ENCODE results near the gene UNG.
"Not testable (repeated sequence)": the region's sequence is repeated elsewhere in the genome, so short reads cannot be mapped to it uniquely, and the experiment has no call there.

Gene UNG

GRCh38 chr12:109124878-109125648, 27.7 kb downstream of the UNG start:
- no peak overlapping the region for H3K27ac Mint-ChIP-seq
- H3K9me3 Mint-ChIP-seq: no peaks in the 10 kb centered on the region
- no peaks in the 10 kb centered on the region for H3K27me3 Mint-ChIP-seq
- no peak overlapping the region for H3K4me3 Mint-ChIP-seq
- no peaks in the 10 kb centered on the region for H3K36me3 Mint-ChIP-seq (ENCODE audit: low read depth)
- H3K4me1 Mint-ChIP-seq (ENCODE audit: low read depth): no peaks in the 10 kb centered on the region
- DNase-seq: no peak

GRCh38 chr12:109125791-109126190, 28.4 kb downstream of the UNG start:
- H3K4me1 Mint-ChIP-seq (ENCODE audit: low read depth): no peaks in the 10 kb centered on the region
- H3K27me3 Mint-ChIP-seq: no peaks in the 10 kb centered on the region
- H3K36me3 Mint-ChIP-seq (ENCODE audit: low read depth): no peaks in the 10 kb centered on the region
- DNase-seq: no peak
- H3K4me3 Mint-ChIP-seq: no peak overlapping the region
- H3K9me3 Mint-ChIP-seq: no peaks in the 10 kb centered on the region
- H3K27ac Mint-ChIP-seq: no peak overlapping the region

- Mint-ChIP-seq H3K9me3 (no peaks in the 10 kb centered on the region), H3K27ac (no peak overlapping the region), H3K4me3 (no peak overlapping the region), H3K27me3 (no peaks in the 10 kb centered on the region), H3K36me3 (ENCODE audit: low read depth) (no peaks in the 10 kb centered on the region), H3K4me1 (ENCODE audit: low read depth) (no peaks in the 10 kb centered on the region)
- no peak for DNase-seq
These were observed 29.4 kb downstream of the UNG start for GRCh38 chr12:109126784-109127183.

- DNase-seq: no peak
- Mint-ChIP-seq H3K36me3 (ENCODE audit: low read depth) (no peaks in the 10 kb centered on the region), H3K27ac (no peak overlapping the region), H3K9me3 (no peaks in the 10 kb centered on the region), H3K4me1 (ENCODE audit: low read depth) (no peaks in the 10 kb centered on the region), H3K4me3 (no peak overlapping the region), H3K27me3 (no peaks in the 10 kb centered on the region)
These were observed 30.3 kb downstream of the UNG start for GRCh38 chr12:109127533-109128242.

DNA sequence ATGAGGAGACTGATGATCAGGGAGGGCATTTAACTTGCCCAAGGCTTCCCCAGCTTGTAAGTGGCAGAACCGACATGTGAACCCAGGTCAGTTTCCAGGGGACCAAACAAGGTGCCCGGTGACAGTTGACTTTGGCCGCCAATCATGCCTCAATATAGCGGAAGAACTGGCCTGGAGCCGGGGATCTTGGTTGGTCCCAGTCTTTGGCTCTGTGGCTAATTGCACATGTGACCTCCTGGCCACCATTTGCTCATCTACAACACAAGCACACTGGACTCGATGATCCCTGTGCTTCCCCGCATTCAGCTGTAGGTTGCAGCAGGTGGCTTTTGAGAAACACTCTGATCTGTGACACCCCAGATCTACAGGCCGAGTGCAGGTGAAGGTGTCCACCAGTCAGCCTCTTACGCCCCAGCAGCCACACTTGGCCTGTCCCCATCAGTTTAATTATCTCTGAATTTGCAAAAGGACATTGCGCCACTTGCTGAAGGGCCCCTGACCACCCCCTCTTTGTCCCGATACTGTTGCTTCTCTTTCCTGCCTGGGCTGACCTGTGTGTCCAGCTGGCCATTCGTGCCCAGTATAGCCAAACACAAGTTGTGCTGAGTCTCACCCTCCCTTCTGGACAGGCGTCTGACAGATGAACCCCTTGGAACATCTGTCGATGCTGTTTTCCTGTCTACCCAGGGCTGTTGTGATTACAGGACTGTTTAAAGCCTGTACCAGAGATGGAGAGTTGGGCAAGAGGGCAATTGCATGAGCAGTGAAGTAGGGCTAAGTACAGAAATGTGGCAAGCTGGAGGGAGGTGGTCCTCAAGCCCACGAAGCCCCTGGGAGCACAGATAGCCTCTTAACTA, 33.1 kb downstream of the UNG start:
- Mint-ChIP-seq H3K27me3 (no peaks in the 10 kb centered on the region), H3K27ac (no peak overlapping the region)

GRCh38 chr12:109131154-109132050, 34.0 kb downstream of the UNG start:
- no peak overlapping the region for H3K4me3 Mint-ChIP-seq
- H3K4me1 Mint-ChIP-seq (ENCODE audit: low read depth): no peaks in the 10 kb centered on the region
- H3K27ac Mint-ChIP-seq: no peak overlapping the region
- H3K9me3 Mint-ChIP-seq: peaks cover 2% of the 10 kb centered on the region
- no peaks in the 10 kb centered on the region for H3K36me3 Mint-ChIP-seq (ENCODE audit: low read depth)
- H3K27me3 Mint-ChIP-seq: no peaks in the 10 kb centered on the region
- no peak for DNase-seq

More for the DNA sequence above, 33.1 kb downstream of the UNG start:
- DNase-seq: no peak
- no peaks in the 10 kb centered on the region for H3K36me3 Mint-ChIP-seq (ENCODE audit: low read depth)
- H3K9me3 Mint-ChIP-seq: peaks cover 1% of the 10 kb centered on the region
- H3K4me3 Mint-ChIP-seq: no peak overlapping the region
- no peaks in the 10 kb centered on the region for H3K4me1 Mint-ChIP-seq (ENCODE audit: low read depth)

DNA sequence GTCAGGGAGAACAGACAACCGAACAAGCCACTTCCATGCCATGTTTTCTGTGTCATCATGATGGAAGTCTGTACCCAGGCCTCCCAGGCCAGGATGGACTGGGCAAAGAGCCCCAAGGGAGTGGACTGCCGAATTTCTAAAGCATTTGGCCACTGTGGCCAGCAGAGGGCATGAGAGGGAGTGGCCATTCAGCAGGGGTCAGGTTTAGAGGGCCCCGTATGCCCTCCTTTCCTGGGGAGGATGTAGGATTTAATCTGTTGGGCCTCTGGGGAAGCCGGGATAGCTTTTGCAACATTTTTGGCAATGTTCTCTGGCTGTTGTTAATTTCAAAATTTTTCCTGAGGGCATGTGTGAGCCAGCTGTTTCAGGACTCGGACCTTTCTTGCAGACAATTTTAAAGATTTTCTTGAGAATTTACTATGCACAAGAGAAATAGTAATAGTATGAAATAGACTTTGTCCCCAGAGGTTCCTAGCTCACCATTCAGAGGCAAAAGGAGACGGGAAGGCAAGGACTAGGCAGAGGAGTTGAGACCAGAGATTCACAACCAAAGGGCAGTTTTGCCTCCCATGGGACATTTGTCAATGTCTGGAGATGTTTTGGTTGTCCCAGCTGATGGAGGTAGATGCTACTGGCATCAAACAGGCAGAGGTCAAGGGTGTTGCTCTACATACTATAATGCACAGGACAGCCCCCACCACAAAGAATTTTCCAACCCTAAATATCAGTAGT, 37.0 kb downstream of the UNG start:
- DNase-seq: no peak
- peaks cover 4% of the 10 kb centered on the region for H3K27me3 Mint-ChIP-seq
- no peak overlapping the region for H3K4me3 Mint-ChIP-seq
- peaks cover 2% of the 10 kb centered on the region for H3K9me3 Mint-ChIP-seq
- H3K36me3 Mint-ChIP-seq (ENCODE audit: low read depth): no peaks in the 10 kb centered on the region
- H3K4me1 Mint-ChIP-seq (ENCODE audit: low read depth): no peaks in the 10 kb centered on the region
- no peak overlapping the region for H3K27ac Mint-ChIP-seq

- no peaks in the 10 kb centered on the region for H3K36me3 Mint-ChIP-seq (ENCODE audit: low read depth)
- no peaks in the 10 kb centered on the region for H3K4me1 Mint-ChIP-seq (ENCODE audit: low read depth)
- no peak overlapping the region for H3K4me3 Mint-ChIP-seq
- no peak overlapping the region for H3K27ac Mint-ChIP-seq
- peaks cover 2% of the 10 kb centered on the region for H3K9me3 Mint-ChIP-seq
- DNase-seq: no peak
- H3K27me3 Mint-ChIP-seq: peaks cover 4% of the 10 kb centered on the region
These were observed 39.7 kb downstream of the UNG start for GRCh38 chr12:109137055-109137454.

DNA sequence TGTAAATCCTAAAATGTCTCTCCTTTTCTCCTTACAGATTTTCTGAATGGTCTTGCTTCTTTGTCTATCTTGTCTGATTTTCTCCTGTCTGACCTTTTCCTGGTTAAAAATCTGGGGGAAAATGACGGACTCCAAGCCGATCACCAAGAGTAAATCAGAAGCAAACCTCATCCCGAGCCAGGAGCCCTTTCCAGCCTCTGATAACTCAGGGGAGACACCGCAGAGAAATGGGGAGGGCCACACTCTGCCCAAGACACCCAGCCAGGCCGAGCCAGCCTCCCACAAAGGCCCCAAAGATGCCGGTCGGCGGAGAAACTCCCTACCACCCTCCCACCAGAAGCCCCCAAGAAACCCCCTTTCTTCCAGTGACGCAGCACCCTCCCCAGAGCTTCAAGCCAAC, 42.0 kb downstream of the UNG start:
- Mint-ChIP-seq H3K4me1 (ENCODE audit: low read depth) (peaks cover 3% of the 10 kb centered on the region), H3K36me3 (ENCODE audit: low read depth) (no peaks in the 10 kb centered on the region), H3K27ac (no peak overlapping the region), H3K27me3 (peaks cover 4% of the 10 kb centered on the region), H3K4me3 (no peak overlapping the region), H3K9me3 (peaks cover 2% of the 10 kb centered on the region)
- DNase-seq: no peak

- DNase-seq: no peak
These were observed 42.4 kb downstream of the UNG start for GRCh38 chr12:109139791-109140190.

GRCh38 chr12:109140560-109140959, 43.2 kb downstream of the UNG start:
- peaks cover 3% of the 10 kb centered on the region for H3K4me1 Mint-ChIP-seq (ENCODE audit: low read depth)
- H3K4me3 Mint-ChIP-seq: no peak overlapping the region
- peaks cover under 1% of the 10 kb centered on the region for H3K9me3 Mint-ChIP-seq
- DNase-seq: no peak
- no peaks in the 10 kb centered on the region for H3K36me3 Mint-ChIP-seq (ENCODE audit: low read depth)
- no peak overlapping the region for H3K27ac Mint-ChIP-seq
- H3K27me3 Mint-ChIP-seq: peaks cover 4% of the 10 kb centered on the region

More at GRCh38 chr12:109139791-109140190, 42.4 kb downstream of the UNG start:
- H3K4me1 Mint-ChIP-seq (ENCODE audit: low read depth): peaks cover 3% of the 10 kb centered on the region
- H3K27me3 Mint-ChIP-seq: peaks cover 4% of the 10 kb centered on the region
- no peaks in the 10 kb centered on the region for H3K36me3 Mint-ChIP-seq (ENCODE audit: low read depth)
- no peak overlapping the region for H3K27ac Mint-ChIP-seq
- no peak overlapping the region for H3K4me3 Mint-ChIP-seq
- H3K9me3 Mint-ChIP-seq: peaks cover 2% of the 10 kb centered on the region

DNA sequence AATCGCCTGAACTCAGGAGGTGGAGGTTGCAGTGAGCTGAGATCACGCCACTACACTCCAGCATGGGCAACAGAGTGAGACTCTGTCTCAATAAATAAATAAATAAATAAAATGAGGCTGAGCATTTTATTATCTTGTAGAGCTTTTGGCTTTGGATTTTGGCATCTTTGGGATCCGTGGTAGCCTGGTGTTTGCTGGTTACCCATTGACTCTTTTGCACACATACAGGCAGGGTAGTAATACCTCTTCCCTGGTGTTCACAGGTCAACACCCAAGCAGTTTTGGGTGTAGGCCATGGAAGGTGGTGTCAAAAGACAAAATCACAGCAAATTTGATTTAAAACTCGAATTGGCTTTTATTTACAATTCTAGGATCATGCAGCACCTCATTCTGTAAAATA, 46.8 kb downstream of the UNG start:
- no peak overlapping the region for H3K4me3 Mint-ChIP-seq
- peaks cover 3% of the 10 kb centered on the region for H3K4me1 Mint-ChIP-seq (ENCODE audit: low read depth)
- no peak overlapping the region for H3K27ac Mint-ChIP-seq
- H3K9me3 Mint-ChIP-seq: no peaks in the 10 kb centered on the region
- no peak for DNase-seq
- H3K36me3 Mint-ChIP-seq (ENCODE audit: low read depth): no peaks in the 10 kb centered on the region
- H3K27me3 Mint-ChIP-seq: no peaks in the 10 kb centered on the region

GRCh38 chr12:109147126-109147525, 49.7 kb downstream of the UNG start:
- H3K27me3 Mint-ChIP-seq; H3K4me3 Mint-ChIP-seq; DNase-seq; H3K4me1 Mint-ChIP-seq (ENCODE audit: low read depth); H3K9me3 Mint-ChIP-seq; H3K36me3 Mint-ChIP-seq (ENCODE audit: low read depth); H3K27ac Mint-ChIP-seq: not testable (repeated sequence)

All from activated T-cell treated with anti-CD3 and anti-CD28 coated beads, Interleukin-2, amount 50 U/mL, for 24 hours (primary cell).